ENCODE measurements around the gene SUOX. TPM values are rescaled to one million over a fixed set of nuclear protein-coding genes. Genes with fewer than 3 reads are reported as not detected.

The SUOX gene
- total RNA-seq, 6 donors from 2014 or later: 12.8 to 36.3 (median 21.9) TPM

- peak overlapping the region; percentile 91 to 96 (median 94) for H3K27ac ChIP-seq
- peaks cover 0 to 20% (median 8%) of the 10 kb centered on the region in 4 donors for H3K36me3 ChIP-seq
- no peaks in the 10 kb centered on the region for H3K9me3 ChIP-seq
- H3K27me3 ChIP-seq: no peaks in the 10 kb centered on the region
- peak overlapping the region; percentile 79 to 100 (median 94) for H3K4me3 ChIP-seq
- H3K4me1 ChIP-seq: peaks cover 4 to 14% (median 9%) of the 10 kb centered on the region in 4 donors
- no peak for TF ChIP-seq POLR2A (IDR thresholded peaks at IDR 0.05)
- TF ChIP-seq POLR2AphosphoS5 (IDR thresholded peaks at IDR 0.05): no peak
- DNase-seq (peak; percentile 63 to 94), ATAC-seq (ENCODE audit: low FRiP score in 2 of 2) (peak; percentile 77 to 90)
- 3 to 4% methylated on average over 24 to 27 of the region's 44 CpGs for WGBS, 2 donors
Observed at GRCh38 chr12:56007564-56008559, 10.8 kb downstream of the SUOX start.

GRCh38 chr12:56010111-56010570, 13.1 kb downstream of the SUOX start:
- Histone ChIP-seq H3K27ac (no peak overlapping the region), H3K9me3 (no peaks in the 10 kb centered on the region), H3K4me3 (no peak overlapping the region), H3K4me1 (peaks cover 7 to 25% (median 16%) of the 10 kb centered on the region in 4 donors), H3K36me3 (no peaks in the 10 kb centered on the region), H3K27me3 (no peaks in the 10 kb centered on the region)
- DNase-seq: no peak
- ATAC-seq (ENCODE audit: low FRiP score in 2 of 2): no peak
- TF ChIP-seq POLR2AphosphoS5 (IDR thresholded peaks at IDR 0.05) (no peak), EP300 (IDR thresholded peaks at IDR 0.05) (no peak), CTCF (IDR thresholded peaks at IDR 0.05) (no peak), POLR2A (IDR thresholded peaks at IDR 0.05) (no peak)
- WGBS, 2 donors: 44 to 57% methylated on average over 2 of the region's 2 CpGs

- H3K27ac ChIP-seq: no peak overlapping the region
- ATAC-seq (ENCODE audit: low FRiP score in 2 of 2) (no peak), DNase-seq (no peak)
- H3K4me1 ChIP-seq: peaks cover 7 to 24% (median 14%) of the 10 kb centered on the region in 4 donors
- H3K27me3 ChIP-seq: no peaks in the 10 kb centered on the region
- TF ChIP-seq POLR2AphosphoS5 (IDR thresholded peaks at IDR 0.05) (no peak), POLR2A (IDR thresholded peaks at IDR 0.05) (no peak), CTCF (IDR thresholded peaks at IDR 0.05) (no peak), EP300 (IDR thresholded peaks at IDR 0.05) (no peak)
- peaks cover 0 to 2% (median 0%) of the 10 kb centered on the region in 4 donors for H3K36me3 ChIP-seq
- 87 to 93% methylated on average over 2 of the region's 2 CpGs for WGBS, 2 donors
- H3K9me3 ChIP-seq: no peaks in the 10 kb centered on the region
- H3K4me3 ChIP-seq: no peak overlapping the region
Observed at GRCh38 chr12:56011509-56012090, 14.5 kb downstream of the SUOX start.

- no peak overlapping the region for H3K4me3 ChIP-seq
Observed at GRCh38 chr12:56013482-56013881, 16.4 kb downstream of the SUOX start.

More at GRCh38 chr12:56013482-56013881, 16.4 kb downstream of the SUOX start:
- no peak for ATAC-seq (ENCODE audit: low FRiP score in 2 of 2)
- no peaks in the 10 kb centered on the region for H3K9me3 ChIP-seq
- peaks cover 0 to 3% (median 0%) of the 10 kb centered on the region in 4 donors for H3K36me3 ChIP-seq
- TF ChIP-seq EP300 (IDR thresholded peaks at IDR 0.05) (no peak), POLR2AphosphoS5 (IDR thresholded peaks at IDR 0.05) (no peak), CTCF (IDR thresholded peaks at IDR 0.05) (no peak), POLR2A (IDR thresholded peaks at IDR 0.05) (no peak)
- H3K4me1 ChIP-seq: peaks cover 0 to 16% (median 8%) of the 10 kb centered on the region in 4 donors
- H3K27ac ChIP-seq: peak overlapping the region in 2 of 4 donors; percentile 42 to 44
- H3K27me3 ChIP-seq: no peaks in the 10 kb centered on the region
- 69 to 91% methylated on average over 5 of the region's 5 CpGs for WGBS, 2 donors
- no peak for DNase-seq

Data from upper lobe of left lung (tissue), 6 donors.